GM18907 (cell line): ENCODE results near the gene FCGR3B.
"Not testable (repeated sequence)": the region's sequence is repeated elsewhere in the genome, so short reads cannot be mapped to it uniquely, and the experiment has no call there.

Experiments used
- ATAC-seq: cut with Tn5 transposase; IDR thresholded peaks from one replicate; pipeline ENCODE4 v1.9.1; 2021; ENCODE audit warnings: mild to moderate bottlenecking, moderate library complexity; ENCODE audit not compliant: unreplicated experiment

FCGR3B gene

DNA sequence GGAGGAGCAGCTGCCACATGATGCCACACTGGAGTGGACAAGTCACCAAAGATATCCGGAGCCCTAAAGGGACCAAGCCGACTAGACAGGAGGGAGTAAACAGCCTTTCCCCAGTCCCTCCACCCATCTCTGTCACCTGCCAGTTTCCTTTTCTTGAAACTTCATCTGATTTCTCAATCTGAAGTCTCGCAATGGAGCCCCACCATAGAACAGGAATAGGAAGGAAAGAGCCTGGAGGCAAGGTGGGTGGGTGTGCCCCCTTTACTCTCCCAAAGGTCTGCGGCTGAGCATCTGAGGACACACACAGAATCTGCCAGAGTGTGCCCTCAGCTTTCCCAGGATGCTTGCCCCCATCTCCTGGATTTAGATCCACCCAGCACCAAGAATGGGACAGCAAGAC, at the start of gene FCGR3B:
Gene FCGR3B (minus strand): TSS at position 101 of the 400 bp plus-strand sequence. CDS start 82 bp downstream, at position 19.
- no peak for ATAC-seq

DNA sequence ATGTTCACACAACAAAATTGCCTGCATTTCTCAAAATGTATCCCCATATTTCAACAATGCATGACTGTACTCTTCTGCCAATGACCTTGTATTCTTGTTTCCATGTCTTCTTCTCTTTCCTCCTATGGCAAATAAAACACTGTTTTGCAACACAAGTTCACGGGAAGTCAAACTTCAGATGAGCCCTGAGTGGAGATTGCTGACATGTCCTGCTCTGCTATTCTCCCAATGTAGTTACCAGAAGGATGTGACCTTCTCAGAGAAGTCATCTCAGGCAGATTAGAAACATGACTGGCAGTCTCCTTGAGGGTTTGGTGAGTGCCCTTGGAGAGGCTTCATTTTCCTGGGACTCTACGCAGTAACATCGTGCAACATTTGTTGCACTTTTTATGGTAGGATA, 47.5 kb upstream of the FCGR3B start:
- no peak for ATAC-seq

DNA sequence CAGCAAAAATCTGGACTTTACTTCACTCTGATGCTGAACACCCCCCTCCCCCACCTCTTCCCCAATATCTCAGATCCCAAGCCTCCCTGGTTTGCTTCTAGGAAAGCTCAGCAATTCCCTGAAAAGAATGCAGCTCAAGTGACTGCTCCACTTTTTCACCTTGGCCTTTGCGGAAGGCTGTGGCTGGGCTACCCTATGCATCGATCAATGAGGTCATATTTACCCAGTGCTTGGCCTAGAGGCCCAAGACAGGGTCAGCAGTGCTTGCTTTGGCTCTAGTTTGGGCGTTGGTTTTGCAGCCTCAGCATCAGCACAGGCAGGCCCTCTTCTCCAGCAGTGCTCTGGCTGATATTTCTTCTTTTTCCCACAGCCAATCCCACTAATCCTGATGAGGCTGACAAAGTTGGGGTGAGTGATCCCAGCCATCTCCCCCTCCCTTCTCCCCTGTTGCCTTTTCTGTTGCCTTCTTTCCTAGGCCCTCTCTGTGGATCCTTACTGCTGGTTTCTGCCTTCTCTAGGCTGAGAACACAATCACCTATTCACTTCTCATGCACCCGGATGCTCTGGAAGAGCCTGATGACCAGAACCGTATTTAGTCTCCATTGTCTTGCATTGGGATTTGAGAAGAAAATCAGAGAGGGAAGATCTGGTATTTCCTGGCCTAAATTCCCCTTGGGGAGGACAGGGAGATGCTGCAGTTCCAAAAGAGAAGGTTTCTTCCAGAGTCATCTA, 46.1 kb upstream of the FCGR3B start:
- no peak for ATAC-seq

DNA sequence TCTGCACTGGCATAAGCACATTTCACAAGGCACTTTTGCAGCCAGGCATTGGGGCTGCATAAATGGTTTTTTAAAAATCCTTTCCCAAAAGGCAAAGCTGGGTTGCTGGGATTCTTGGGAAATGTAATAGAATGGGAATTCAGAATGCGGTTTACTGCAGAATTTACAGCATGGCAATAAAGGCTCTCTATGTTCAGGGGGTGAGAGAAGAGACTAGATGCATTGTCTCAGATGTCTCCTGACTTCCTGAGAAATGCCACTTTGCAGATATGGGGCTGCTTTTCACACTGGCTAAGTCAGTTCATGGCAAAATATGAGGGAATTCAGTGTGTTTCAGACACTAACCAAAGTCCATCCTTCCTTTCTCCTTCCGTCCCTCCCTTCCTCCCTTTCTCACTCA, 45.5 kb upstream of the FCGR3B start:
- ATAC-seq, result no peak

DNA sequence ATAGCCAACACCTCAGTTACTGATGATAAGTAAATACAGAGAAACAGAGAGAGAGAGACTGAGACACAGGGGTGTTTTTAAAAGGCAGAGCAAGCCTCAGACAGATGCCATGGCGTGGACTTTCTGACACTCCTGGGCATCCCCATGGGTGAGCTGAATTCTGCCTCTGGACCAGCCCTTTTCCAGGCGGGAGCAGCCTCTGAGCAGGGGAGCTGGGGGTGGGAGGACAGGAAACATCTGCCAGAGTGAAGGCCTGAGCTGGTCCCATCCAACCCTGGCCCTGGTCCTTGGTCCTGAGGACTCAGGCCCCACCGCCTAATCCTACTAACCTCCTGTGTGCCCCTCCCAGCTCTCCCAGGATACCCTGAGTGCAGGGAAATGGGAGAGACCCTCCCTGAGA, 43.9 kb upstream of the FCGR3B start:
- not testable (repeated sequence) for ATAC-seq

DNA sequence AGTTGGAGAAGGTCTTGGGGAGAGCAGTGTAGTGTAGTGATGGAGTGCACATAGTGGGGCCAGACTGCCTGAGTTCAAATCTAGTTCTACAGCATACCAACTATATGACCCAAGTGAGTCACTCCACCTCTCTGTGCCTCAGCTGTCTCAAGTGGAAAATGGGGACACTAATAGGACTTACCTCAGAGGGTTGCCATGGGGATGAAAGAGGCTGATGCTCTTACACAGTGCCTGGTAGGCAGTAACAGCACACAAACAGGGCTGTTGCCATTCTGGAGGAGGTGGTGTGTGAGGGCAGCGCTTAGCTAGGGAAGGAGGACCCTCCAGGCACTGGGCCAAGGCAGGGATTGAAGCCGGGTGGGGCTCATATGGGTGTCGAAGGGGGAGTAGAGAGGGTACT, 43.5 kb upstream of the FCGR3B start:
- not testable (repeated sequence) for ATAC-seq

DNA sequence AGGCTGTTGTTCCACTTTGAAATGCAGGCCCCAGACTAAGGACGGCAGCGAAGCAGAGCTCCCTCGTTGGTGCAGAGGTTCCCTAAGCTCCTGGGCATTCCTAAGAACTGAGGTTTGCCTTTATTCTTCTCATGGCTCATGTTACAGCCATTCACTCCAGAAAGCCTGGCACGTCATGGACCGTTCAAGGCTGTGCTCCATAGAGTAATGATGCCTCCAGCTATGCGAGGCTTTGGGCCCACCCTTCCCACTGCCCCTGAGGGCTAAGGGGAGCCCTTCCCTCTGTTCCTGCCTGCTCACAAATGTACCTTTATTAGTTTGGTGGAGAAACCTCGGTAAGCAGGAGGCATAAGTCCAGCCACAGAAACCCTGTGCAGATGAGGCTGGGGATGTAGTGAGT, 42.5 kb upstream of the FCGR3B start:
- not testable (repeated sequence) for ATAC-seq

DNA sequence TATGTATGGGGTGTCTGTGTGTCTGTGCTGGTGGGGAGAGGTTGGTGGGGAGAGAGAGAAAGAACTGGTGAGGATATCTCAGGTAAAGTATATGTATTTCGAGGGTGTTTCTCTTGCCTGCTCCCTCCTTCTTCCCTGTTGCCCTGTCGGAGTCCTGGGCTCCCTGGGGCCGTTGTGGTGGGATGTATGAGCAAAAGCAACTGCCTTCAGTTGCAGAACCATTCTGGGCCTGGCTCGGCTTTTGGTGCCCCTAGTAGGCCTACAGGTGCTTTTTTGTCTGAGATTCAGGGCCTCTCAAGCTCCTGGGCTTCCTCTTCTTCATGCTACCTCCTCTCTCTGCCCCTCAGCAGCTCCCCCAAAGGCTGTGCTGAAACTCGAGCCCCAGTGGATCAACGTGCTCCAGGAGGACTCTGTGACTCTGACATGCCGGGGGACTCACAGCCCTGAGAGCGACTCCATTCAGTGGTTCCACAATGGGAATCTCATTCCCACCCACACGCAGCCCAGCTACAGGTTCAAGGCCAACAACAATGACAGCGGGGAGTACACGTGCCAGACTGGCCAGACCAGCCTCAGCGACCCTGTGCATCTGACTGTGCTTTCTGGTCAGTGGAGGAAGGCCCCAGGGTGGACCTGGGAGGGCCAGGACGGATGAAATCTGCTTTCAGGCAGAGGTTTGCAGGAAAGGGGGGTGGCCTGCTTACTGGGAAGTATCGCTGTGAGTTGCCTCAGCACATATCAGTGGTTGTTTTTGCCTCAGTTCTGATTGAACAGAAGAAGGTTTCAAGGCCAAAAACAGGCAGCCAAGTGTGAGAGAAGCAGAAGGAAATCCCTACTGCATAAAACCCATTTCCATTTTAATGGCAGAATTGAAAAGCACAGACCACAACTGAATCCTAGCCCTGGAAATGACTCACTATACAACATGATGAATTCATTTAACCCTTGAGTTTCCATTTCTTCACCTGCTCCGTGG, 40.4 kb upstream of the FCGR3B start:
- ATAC-seq, result not testable (repeated sequence)

DNA sequence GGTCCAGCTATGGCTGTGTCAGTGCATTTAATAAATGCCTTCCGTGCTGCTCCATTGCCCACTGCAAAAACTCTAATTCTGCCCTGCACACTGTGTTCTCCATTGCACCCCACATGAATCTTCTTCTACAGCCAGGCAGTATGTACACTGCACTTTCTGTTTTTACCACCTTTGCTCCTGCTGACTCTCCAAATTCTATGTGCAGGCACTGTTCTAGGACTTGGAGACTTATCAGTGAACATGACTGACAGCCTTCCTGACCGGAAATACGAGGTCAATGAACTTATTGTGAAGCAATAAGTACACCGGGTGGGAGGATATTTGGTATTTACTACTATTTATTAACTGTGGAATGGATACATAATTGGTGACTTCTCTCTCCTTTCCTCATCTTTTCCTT, 33.7 kb upstream of the FCGR3B start:
- ATAC-seq, result not testable (repeated sequence)

DNA sequence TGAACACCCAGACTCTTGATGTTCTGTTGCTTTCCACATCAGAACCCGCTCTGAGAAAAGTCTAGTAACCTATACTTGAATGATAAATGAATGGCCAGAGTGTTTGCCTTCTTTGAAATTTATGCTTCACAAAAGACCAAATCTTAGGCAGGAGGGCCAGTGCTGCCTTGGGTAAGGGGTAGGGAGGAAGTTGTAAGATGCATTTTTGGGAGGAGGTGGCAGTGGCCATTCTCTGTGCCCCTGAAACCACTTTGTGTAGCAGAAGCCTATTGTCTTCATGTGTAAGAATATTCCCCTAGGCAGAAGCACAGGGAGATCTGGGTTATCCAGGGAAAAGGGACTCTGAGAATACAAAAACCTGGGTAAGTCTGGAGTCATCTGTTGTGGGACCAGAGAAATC, 32.6 kb upstream of the FCGR3B start:
- ATAC-seq, result peak; percentile 25

DNA sequence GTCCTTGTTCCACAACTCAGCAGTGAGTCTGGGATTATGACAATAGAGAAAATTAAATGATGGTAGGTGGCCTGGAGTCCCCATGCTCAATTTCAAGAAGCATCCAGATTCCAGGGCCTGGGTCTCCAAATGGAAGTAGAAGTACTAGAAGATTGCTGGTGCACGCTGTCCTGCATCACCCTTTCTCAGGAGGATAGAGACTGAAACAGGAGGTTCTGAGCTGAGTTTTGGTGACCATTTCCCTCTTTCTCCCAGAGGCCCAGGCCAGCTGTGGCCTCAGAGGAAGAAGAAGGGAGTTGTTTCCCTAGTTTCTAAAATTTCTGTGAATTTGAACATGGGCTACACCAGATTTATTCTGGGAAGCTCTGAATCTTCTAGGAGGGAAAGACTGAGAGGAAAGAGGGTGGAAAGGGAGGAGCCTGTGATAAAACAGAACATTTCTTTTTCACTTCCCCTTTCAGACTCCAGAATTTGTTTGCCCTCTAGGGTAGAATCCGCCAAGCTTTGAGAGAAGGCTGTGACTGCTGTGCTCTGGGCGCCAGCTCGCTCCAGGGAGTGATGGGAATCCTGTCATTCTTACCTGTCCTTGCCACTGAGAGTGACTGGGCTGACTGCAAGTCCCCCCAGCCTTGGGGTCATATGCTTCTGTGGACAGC, 31.8 kb upstream of the FCGR3B start, which contains the start of gene FCGR2B:
Gene FCGR2B (plus strand): TSS at position 460 of the 656 bp plus-strand sequence. CDS start 99 bp downstream, at position 559.
- peak; percentile 78 for ATAC-seq

DNA sequence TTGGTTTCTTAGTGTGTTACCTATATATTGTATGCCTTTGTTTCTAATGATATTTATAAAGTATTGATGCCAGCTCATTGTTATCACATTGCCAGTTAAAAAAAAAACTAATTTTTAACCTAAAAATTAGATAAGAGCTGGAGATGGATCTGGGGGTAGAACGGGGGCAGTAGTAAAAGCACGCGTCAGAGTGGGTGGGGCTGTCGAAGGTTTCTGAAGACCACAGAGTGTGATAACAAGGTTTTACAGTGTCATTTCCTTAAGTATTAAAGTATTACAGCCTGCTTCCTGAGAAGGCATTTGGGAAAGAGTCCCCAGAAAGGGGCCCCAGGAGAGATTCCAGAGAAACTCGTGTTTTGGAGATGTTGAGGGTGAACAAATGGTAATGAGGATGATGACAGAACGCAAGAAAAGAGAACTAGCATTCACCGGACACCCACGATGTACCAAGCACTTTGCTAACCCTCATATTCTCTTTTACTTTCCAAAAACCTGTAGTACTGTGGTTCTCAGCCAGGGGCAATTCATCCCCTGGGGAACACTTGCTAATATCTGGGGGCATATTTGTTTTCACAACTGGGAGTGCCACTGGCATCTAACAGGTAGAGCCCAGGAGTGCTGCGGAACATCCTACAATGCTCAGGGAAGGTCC, 30.8 kb upstream of the FCGR3B start:
- not testable (repeated sequence) for ATAC-seq

DNA sequence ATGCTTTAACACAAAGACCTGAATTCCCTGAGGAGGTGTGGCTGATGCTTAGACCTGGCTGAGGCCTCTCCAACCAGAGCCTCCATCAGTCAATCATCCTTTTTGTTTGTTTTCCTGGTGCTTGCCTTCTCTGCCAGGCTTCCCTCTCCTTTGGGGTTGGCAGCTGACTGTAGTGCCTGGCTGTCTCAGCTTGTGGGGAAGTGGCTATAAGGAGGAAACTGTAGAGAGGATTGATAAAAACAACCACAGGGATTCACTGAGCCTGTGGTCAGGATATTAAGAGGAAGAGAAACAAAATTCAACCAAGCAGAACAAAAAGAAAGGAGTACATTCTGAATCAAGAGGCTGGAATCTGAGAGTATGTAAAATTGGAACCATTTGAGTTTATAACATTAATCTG, 27.5 kb upstream of the FCGR3B start:
- ATAC-seq, result not testable (repeated sequence)

DNA sequence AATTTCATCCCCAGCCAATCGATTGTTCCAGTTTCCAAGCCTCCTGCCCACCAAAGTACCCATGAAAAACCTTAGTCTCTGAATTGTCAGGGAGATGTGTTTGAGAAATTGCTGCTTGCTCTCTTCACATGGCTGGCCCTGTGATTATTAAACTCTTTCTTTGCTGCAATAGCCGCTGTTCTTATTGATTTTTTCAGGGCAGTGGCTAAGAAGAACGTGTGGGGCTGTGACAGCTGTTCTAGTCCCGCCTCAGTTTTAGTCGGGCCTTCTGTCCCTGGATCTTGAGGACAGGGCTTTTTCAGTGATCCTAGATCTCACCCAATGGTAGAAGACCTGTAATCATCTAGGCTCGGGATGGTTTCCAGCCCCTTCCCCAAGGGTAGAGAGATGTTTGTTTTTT, 23.0 kb upstream of the FCGR3B start:
- ATAC-seq, result not testable (repeated sequence)

DNA sequence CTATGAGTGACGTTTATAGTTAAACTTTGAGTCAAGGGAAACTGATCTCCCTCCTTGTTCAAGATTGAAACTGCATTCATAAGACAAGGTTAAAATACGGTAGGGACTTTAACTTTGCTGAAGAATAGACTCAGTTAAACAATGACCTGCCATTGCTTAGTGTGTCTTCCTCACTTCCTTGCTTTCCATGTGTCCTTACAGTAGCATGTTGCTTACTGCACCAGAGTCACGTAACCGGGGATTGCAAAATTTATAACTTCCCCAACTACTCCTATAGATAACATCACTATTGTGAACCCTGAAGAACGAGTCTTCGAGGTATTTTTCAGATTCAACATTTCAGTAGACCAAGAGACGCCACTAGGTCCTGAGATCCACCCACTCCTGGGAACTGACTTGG, 22.6 kb upstream of the FCGR3B start:
- not testable (repeated sequence) for ATAC-seq

DNA sequence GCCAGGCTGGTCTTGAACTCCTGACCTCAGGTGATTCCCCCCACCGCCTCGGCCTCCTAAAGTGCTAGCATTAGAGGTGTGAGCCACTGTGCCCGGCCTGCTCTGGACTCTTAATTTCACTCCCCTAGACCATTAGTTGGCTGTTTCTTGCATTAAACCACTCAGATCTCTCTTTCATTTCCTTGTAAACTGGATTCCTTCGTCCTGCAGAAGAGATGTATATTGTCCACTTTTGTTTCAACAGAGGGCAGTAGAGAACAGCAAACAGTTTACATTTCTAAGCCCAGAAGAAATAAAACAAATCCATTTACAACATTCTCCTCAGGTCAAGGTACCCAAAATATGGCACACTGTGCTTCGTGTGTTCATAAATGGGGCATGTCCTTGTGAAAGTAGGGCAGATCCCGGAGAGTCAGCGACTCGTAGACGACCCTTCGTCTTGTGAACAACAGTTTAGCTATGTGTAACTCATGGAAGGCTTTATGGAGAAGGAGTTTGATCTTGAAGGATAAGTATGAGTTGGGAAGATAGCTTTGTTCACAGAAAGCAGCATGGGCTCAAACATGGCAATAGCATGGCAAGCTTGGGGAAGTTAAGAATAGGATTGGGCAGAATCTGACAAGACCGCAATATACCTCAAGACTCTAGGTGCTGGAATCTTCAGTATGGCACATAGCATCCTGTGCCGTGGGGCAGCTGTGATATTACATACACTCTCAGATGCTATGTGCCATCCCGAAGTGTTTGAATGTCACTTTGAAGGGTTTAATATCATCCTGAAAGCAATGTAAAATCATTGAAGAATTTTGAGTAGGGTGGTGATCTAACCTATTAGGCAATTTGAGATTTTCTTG, 16.8 kb upstream of the FCGR3B start:
- not testable (repeated sequence) for ATAC-seq

DNA sequence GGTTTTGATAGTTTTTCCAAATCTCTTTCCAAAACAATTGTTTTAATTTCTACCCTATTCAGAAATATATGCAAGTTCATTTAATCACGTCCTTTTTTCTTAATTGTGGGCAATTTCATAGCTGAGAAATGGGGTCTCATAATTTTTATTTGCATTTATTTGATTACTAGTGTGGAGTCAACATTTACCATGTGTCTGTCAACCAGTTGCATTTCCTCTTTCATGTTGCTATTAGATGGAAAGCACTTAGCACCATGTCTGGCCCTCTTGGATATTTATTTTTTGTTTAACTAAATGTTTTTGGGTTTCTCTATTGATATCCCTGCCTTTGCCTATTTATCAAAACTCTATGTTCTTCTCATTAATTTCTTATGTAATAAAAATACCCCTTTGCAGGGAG, 13.9 kb upstream of the FCGR3B start:
- ATAC-seq, result not testable (repeated sequence)

DNA sequence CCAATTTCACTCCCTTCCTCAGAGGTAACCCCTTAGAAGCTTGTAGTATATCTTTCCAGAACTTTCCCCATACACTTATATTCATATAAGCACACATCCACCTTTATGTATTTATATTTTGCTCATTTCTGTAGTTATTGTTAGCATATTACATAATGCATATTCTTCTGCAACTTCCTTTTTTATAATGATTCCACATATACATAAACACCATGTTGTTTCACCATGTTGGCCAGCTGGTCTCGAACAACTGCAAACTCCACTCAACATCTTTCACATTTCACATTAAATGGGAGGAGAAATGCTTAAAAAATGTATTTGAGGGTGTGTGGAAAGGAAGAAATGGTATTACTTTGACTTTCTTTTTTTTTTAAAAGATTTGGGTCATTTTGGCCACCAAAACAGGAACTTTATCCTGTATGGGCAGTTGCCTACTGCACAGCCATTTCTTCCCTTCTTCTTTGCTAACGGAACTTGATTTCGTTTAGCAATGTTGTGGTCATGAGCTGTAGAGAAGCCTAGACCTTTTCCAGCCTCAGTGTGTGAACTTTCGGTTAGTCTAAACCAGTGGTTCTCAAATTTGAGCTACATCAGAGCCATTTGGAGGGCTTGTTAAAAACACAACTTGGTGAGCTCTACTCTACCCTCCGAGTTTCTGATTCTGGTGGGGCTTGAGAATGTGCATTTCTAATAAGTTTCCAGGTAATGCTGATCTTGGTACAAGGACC, 12.7 kb upstream of the FCGR3B start:
- ATAC-seq, result not testable (repeated sequence)

DNA sequence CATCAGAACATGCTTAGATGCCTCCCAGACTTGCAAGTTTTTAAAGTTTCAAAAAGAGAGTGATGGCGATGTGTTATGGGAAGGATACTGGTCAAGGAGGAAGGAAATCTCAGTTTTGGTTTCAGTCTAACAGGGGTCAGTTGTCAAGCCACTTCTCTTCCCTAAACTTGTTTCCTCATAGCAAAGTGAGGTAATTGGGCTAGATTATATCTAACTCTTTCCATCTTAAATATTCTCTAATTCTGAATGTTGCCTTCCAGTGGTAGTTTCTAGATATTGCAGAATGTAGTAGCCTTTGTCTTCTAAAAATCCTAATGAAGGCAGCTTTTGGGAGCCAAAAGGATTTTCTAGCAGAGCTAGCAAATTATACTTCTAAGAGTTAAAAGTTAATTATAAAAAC, 11.7 kb upstream of the FCGR3B start:
- ATAC-seq, result not testable (repeated sequence)
